GM18526 (cell line): ENCODE measurements around the gene FBXO42.
A peak's percentile ranks its signal among the peaks of the same experiment; 100 is the strongest.

Experiments
- POLR2A ChIP-seq: IDR thresholded peaks from 3 replicates; pipeline ENCODE4 v1.6.1; 2011; ENCODE audit not compliant: insufficient read length; ENCODE audit errors: extremely low read depth

The FBXO42 gene

GRCh38 chr1:16380868-16381267 is 28.6 kb upstream of the FBXO42 start:
- TF ChIP-seq POLR2A: no peak

GRCh38 chr1:16378443-16378842 is 26.2 kb upstream of the FBXO42 start:
- TF ChIP-seq POLR2A: no peak

GRCh38 chr1:16376971-16377370 is 24.7 kb upstream of the FBXO42 start:
- TF ChIP-seq POLR2A: no peak

- no peak for TF ChIP-seq POLR2A
These were observed 23.5 kb upstream of the FBXO42 start for GRCh38 chr1:16375521-16376340.

GRCh38 chr1:16374266-16374665 is 22.0 kb upstream of the FBXO42 start:
- TF ChIP-seq POLR2A: no peak

GRCh38 chr1:16372535-16373285 is 20.4 kb upstream of the FBXO42 start:
- TF ChIP-seq POLR2A: no peak

GRCh38 chr1:16371725-16372124 is 19.4 kb upstream of the FBXO42 start:
- TF ChIP-seq POLR2A: no peak

- TF ChIP-seq POLR2A: no peak
These were observed 17.5 kb upstream of the FBXO42 start for GRCh38 chr1:16369821-16370220.

- no peak for TF ChIP-seq POLR2A
These were observed 15.9 kb upstream of the FBXO42 start for GRCh38 chr1:16367968-16368890.

GRCh38 chr1:16367258-16367967 is 15.1 kb upstream of the FBXO42 start:
- peak; percentile 61 for TF ChIP-seq POLR2A

GRCh38 chr1:16366722-16367257 is 14.5 kb upstream of the FBXO42 start, which contains the start of gene SZRD1:
SZRD1 (plus strand) TSS chr1:16367242; CDS start chr1:16367258, 16 bp downstream.
- no peak for TF ChIP-seq POLR2A

GRCh38 chr1:16356867-16357266 is 4.6 kb upstream of the FBXO42 start:
- no peak for TF ChIP-seq POLR2A

GRCh38 chr1:16354619-16355018 is 2.3 kb upstream of the FBXO42 start:
- no peak for TF ChIP-seq POLR2A

- TF ChIP-seq POLR2A: no peak
These were observed 709 bp upstream of the FBXO42 start for GRCh38 chr1:16352842-16353535.
